ENCODE measurements around the gene COLQ.
A peak's percentile ranks its signal among the peaks of the same experiment; 100 is the strongest.

The COLQ gene

GRCh38 chr3:15455756-15456155 lies 65.8 kb downstream of the COLQ start:
- H3K4me1 ChIP-seq (ENCODE audit: insufficient read depth, low read length), result peaks cover 11% of the 10 kb centered on the region
- H3K4me3 ChIP-seq (ENCODE audit: low read depth in 1 of 2, low read length in 2 of 2), result no peak overlapping the region
- H3K79me2 ChIP-seq (ENCODE audit: insufficient read depth, low read length), result no peaks in the 10 kb centered on the region
- H3K36me3 ChIP-seq (ENCODE audit: insufficient read depth, low read length), result no peaks in the 10 kb centered on the region
- peak overlapping the region; percentile 37 for H3K27ac ChIP-seq (ENCODE audit: low read length)
- no peaks in the 10 kb centered on the region for H3K9me3 ChIP-seq (ENCODE audit: insufficient read depth, low read length, severe bottlenecking)
- H3K4me2 ChIP-seq (ENCODE audit: insufficient read depth, low read length), result no peak overlapping the region
- no peak overlapping the region for H3K9ac ChIP-seq (ENCODE audit: low read depth, low read length)
- TF ChIP-seq EZH2 (IDR thresholded peaks at IDR 0.05; ENCODE audit: borderline replicate concordance, low read depth, low read length, severe bottlenecking), result no peak
- no peak for TF ChIP-seq CTCF (IDR thresholded peaks at IDR 0.05; ENCODE audit: borderline replicate concordance, extremely low read depth, low read length, poor library complexity, severe bottlenecking)
- H2AFZ ChIP-seq (ENCODE audit: low read depth, low read length), result no peak overlapping the region
- H4K20me1 ChIP-seq (ENCODE audit: insufficient read depth, low read length), result no peaks in the 10 kb centered on the region
- ATAC-seq (ENCODE audit: insufficient read depth, low read depth) (no peak), DNase-seq (no peak)
- no peaks in the 10 kb centered on the region for H3K27me3 ChIP-seq (ENCODE audit: insufficient read depth, low read length, poor library complexity)

GRCh38 chr3:15454965-15455364 lies 66.5 kb downstream of the COLQ start:
- Histone ChIP-seq H3K27me3 (ENCODE audit: insufficient read depth, low read length, poor library complexity) (no peaks in the 10 kb centered on the region), H3K36me3 (ENCODE audit: insufficient read depth, low read length) (no peaks in the 10 kb centered on the region), H3K27ac (ENCODE audit: low read length) (no peak overlapping the region), H3K79me2 (ENCODE audit: insufficient read depth, low read length) (no peaks in the 10 kb centered on the region), H3K9me3 (ENCODE audit: insufficient read depth, low read length, severe bottlenecking) (no peaks in the 10 kb centered on the region), H3K4me2 (ENCODE audit: insufficient read depth, low read length) (no peak overlapping the region), H3K4me1 (ENCODE audit: insufficient read depth, low read length) (peaks cover 3% of the 10 kb centered on the region), H2AFZ (ENCODE audit: low read depth, low read length) (no peak overlapping the region), H4K20me1 (ENCODE audit: insufficient read depth, low read length) (no peaks in the 10 kb centered on the region), H3K4me3 (ENCODE audit: low read depth in 1 of 2, low read length in 2 of 2) (no peak overlapping the region), H3K9ac (ENCODE audit: low read depth, low read length) (no peak overlapping the region)
- ATAC-seq (ENCODE audit: insufficient read depth, low read depth) (no peak), DNase-seq (no peak)
- TF ChIP-seq CTCF (IDR thresholded peaks at IDR 0.05; ENCODE audit: borderline replicate concordance, extremely low read depth, low read length, poor library complexity, severe bottlenecking) (no peak), EZH2 (IDR thresholded peaks at IDR 0.05; ENCODE audit: borderline replicate concordance, low read depth, low read length, severe bottlenecking) (no peak)

GRCh38 chr3:15453991-15454625 lies 67.4 kb downstream of the COLQ start:
- ATAC-seq (ENCODE audit: insufficient read depth, low read depth), result no peak
- H3K27ac ChIP-seq (ENCODE audit: low read length), result no peak overlapping the region
- no peak overlapping the region for H3K4me2 ChIP-seq (ENCODE audit: insufficient read depth, low read length)

More at GRCh38 chr3:15453991-15454625, 67.4 kb downstream of the COLQ start:
- Histone ChIP-seq H3K9ac (ENCODE audit: low read depth, low read length) (no peak overlapping the region), H3K9me3 (ENCODE audit: insufficient read depth, low read length, severe bottlenecking) (no peaks in the 10 kb centered on the region), H3K27me3 (ENCODE audit: insufficient read depth, low read length, poor library complexity) (no peaks in the 10 kb centered on the region), H3K4me1 (ENCODE audit: insufficient read depth, low read length) (no peaks in the 10 kb centered on the region), H2AFZ (ENCODE audit: low read depth, low read length) (no peak overlapping the region), H3K36me3 (ENCODE audit: insufficient read depth, low read length) (no peaks in the 10 kb centered on the region), H3K79me2 (ENCODE audit: insufficient read depth, low read length) (no peaks in the 10 kb centered on the region), H4K20me1 (ENCODE audit: insufficient read depth, low read length) (no peaks in the 10 kb centered on the region), H3K4me3 (ENCODE audit: low read depth in 1 of 2, low read length in 2 of 2) (no peak overlapping the region)
- no peak for TF ChIP-seq CTCF (IDR thresholded peaks at IDR 0.05; ENCODE audit: borderline replicate concordance, extremely low read depth, low read length, poor library complexity, severe bottlenecking)
- TF ChIP-seq EZH2 (IDR thresholded peaks at IDR 0.05; ENCODE audit: borderline replicate concordance, low read depth, low read length, severe bottlenecking), result no peak
- no peak for DNase-seq
